Measurements from ENCODE around the gene BAHD1. TPM values are rescaled to one million over a fixed set of nuclear protein-coding genes. Genes with fewer than 3 reads are reported as not detected.

Gene BAHD1
- polyA plus RNA-seq, 3 donors, result 0.67 to 8.9 (median 0.79) TPM

DNA sequence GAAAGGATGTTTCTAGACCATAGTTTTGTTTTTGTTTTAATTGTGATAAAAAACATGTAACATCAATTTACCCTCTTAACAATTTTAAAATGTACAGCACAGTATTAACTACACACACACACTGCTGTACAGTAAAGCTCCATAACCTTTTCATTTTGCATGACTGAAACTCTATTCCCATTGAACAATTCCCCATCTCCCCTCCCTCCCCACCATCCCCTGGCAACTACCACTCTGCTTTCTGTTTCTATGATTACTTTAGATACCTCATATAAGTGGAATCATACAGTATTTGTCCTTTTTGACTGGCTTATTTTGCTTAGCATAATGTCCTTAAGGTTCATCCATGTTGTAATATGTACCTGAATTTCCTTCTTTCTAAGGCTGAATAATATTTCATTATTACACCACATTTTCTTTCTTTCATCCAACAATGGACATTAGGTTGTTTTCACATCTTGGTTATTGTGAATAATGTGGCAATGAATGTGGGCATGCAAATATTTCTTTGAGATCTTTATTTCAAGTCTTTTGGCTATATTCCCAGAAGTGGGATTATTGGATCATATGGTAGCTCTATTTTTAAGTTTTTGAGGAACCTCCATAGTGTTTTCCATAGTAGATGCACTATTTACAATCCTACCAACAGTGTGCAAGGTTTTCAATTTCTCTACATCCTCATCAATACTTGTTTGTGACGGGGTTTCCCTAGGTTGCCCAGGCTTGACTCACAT lies 40.8 kb downstream of the BAHD1 start:
- intact Hi-C loops (cut with micrococcal nuclease), result no loop called here
- TF ChIP-seq, protein P1, sequence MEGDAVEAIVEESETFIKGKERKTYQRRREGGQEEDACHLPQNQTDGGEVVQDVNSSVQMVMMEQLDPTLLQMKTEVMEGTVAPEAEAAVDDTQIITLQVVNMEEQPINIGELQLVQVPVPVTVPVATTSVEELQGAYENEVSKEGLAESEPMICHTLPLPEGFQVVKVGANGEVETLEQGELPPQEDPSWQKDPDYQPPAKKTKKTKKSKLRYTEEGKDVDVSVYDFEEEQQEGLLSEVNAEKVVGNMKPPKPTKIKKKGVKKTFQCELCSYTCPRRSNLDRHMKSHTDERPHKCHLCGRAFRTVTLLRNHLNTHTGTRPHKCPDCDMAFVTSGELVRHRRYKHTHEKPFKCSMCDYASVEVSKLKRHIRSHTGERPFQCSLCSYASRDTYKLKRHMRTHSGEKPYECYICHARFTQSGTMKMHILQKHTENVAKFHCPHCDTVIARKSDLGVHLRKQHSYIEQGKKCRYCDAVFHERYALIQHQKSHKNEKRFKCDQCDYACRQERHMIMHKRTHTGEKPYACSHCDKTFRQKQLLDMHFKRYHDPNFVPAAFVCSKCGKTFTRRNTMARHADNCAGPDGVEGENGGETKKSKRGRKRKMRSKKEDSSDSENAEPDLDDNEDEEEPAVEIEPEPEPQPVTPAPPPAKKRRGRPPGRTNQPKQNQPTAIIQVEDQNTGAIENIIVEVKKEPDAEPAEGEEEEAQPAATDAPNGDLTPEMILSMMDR (IDR thresholded peaks at IDR 0.05), result no peak
- Histone ChIP-seq H3K27me3 (ENCODE audit: control insufficient read depth in 2 of 2, insufficient read depth in 2 of 2, low read length in 2 of 2) (no peaks in the 10 kb centered on the region), H3K27ac (ENCODE audit: low read depth in 1 of 2, low read length in 2 of 2) (no peak overlapping the region), H4K20me1 (ENCODE audit: insufficient read depth, low read length) (no peaks in the 10 kb centered on the region), H3K79me2 (ENCODE audit: insufficient read depth, low read length) (no peaks in the 10 kb centered on the region), H3K9me3 (replicated peaks in 1 of 2; ENCODE audit: control insufficient read depth in 1 of 2, insufficient read depth in 1 of 2, low read length in 2 of 2) (no peaks in the 10 kb centered on the region), H3K4me2 (replicated peaks; ENCODE audit: extremely low read depth, low read length, poor library complexity, severe bottlenecking) (no peak overlapping the region), H2AFZ (ENCODE audit: insufficient read depth, low read depth, low read length, poor library complexity, severe bottlenecking) (no peak overlapping the region), H3K4me3 (replicated peaks in 1 of 3; ENCODE audit: low read depth in 2 of 3, low read length in 3 of 3) (no peak overlapping the region), H3K36me3 (replicated peaks in 1 of 2; ENCODE audit: control insufficient read depth in 1 of 2, insufficient read depth in 2 of 2, low read length in 2 of 2) (no peaks in the 10 kb centered on the region), H3K4me1 (ENCODE audit: control insufficient read depth in 1 of 2, insufficient read depth in 2 of 2, low read length in 2 of 2) (no peaks in the 10 kb centered on the region), H3K9ac (ENCODE audit: insufficient read depth, low read length, poor library complexity, severe bottlenecking) (no peak overlapping the region)
- WGBS (ENCODE audit: insufficient coverage), result 100% methylated on average over 1 of the region's 1 CpG
- Mint-ChIP-seq H3K27me3 (ENCODE audit: low read depth in 3 of 3) (peaks cover 2 to 17% (median 7%) of the 10 kb centered on the region in 3 donors), H3K36me3 (no peaks in the 10 kb centered on the region), H3K4me3 (no peak overlapping the region), H3K4me1 (no peaks in the 10 kb centered on the region), H3K9me3 (peaks cover 0 to 8% (median 0%) of the 10 kb centered on the region in 7 donors), H3K27ac (no peak overlapping the region)
- no peak for DNase-seq

DNA sequence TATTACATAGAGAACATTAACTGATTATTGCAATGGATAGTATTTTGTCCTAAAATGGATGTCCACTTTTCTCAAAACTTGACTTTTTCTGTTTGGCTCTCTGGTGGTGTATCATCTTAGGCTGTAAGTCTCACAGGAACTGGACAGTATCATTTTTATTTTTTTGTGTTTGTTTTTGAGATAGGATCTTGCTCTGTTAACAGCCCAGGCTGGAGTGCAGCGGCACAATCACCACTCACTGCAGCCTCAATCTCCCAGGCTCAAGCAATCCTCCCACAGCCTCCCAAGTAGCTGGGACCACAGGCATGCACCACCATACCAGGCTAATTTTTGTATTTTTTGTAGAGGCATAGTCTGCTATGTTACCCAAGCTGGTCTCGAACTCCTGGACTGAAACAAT lies 43.2 kb downstream of the BAHD1 start:
- no peaks in the 10 kb centered on the region for H3K36me3 Mint-ChIP-seq
- no peak overlapping the region for H3K4me2 ChIP-seq (replicated peaks; ENCODE audit: extremely low read depth, low read length, poor library complexity, severe bottlenecking)
- H3K27me3 ChIP-seq (ENCODE audit: control insufficient read depth in 2 of 2, insufficient read depth in 2 of 2, low read length in 2 of 2), result no peaks in the 10 kb centered on the region
- no peak overlapping the region for H3K9ac ChIP-seq (ENCODE audit: insufficient read depth, low read length, poor library complexity, severe bottlenecking)
- DNase-seq, result no peak
- no peak overlapping the region for H2AFZ ChIP-seq (ENCODE audit: insufficient read depth, low read depth, low read length, poor library complexity, severe bottlenecking)
- H3K4me1 Mint-ChIP-seq, result no peaks in the 10 kb centered on the region
- no peak overlapping the region for H3K4me3 ChIP-seq (replicated peaks in 1 of 3; ENCODE audit: low read depth in 2 of 3, low read length in 3 of 3)
- H3K4me1 ChIP-seq (ENCODE audit: control insufficient read depth in 1 of 2, insufficient read depth in 2 of 2, low read length in 2 of 2), result no peaks in the 10 kb centered on the region
- no peaks in the 10 kb centered on the region for H4K20me1 ChIP-seq (ENCODE audit: insufficient read depth, low read length)
- H3K9me3 Mint-ChIP-seq, result peaks cover 0 to 12% (median 2%) of the 10 kb centered on the region in 7 donors
- H3K9me3 ChIP-seq (replicated peaks in 1 of 2; ENCODE audit: control insufficient read depth in 1 of 2, insufficient read depth in 1 of 2, low read length in 2 of 2), result no peaks in the 10 kb centered on the region
- no peaks in the 10 kb centered on the region for H3K79me2 ChIP-seq (ENCODE audit: insufficient read depth, low read length)
- no CpG with 5 or more reads among the region's 2 CpGs for WGBS (ENCODE audit: insufficient coverage)
- H3K27ac ChIP-seq (ENCODE audit: low read depth in 1 of 2, low read length in 2 of 2), result no peak overlapping the region
- H3K27ac Mint-ChIP-seq, result no peak overlapping the region
- intact Hi-C loops (cut with micrococcal nuclease), result no loop called here
- H3K27me3 Mint-ChIP-seq (ENCODE audit: low read depth in 3 of 3), result peaks cover 0 to 16% (median 6%) of the 10 kb centered on the region in 3 donors
- no peaks in the 10 kb centered on the region for H3K36me3 ChIP-seq (replicated peaks in 1 of 2; ENCODE audit: control insufficient read depth in 1 of 2, insufficient read depth in 2 of 2, low read length in 2 of 2)
- H3K4me3 Mint-ChIP-seq, result no peak overlapping the region
- TF ChIP-seq, protein P1 (IDR thresholded peaks at IDR 0.05), result no peak

Data from CD14-positive monocyte (primary cell).